Right renal cortex interstitium (tissue), 3 donors: ENCODE results near the gene SLC2A4RG. TPM values are rescaled to one million over a fixed set of nuclear protein-coding genes. Genes with fewer than 3 reads are reported as not detected.
"Not testable (repeated sequence)": the region's sequence is repeated elsewhere in the genome, so short reads cannot be mapped to it uniquely, and the experiment has no call there.

Source experiments
- DNase-seq, 3 donors: peaks; one replicate each; pipeline ENCODE4 v3.0.0-alpha.2; 2013; ENCODE audit warnings: low read depth in 3 of 3, low spot score in 2 of 3
- polyA plus RNA-seq, 3 donors: library from polyadenylated mRNA; unstranded; fragments of 120-200 nt; gene quantifications; one replicate each; pipeline ENCODE4 v1.2.1, GENCODE V29; 2013; ENCODE audit not compliant: insufficient read length in 3 of 3

The SLC2A4RG gene
- polyA plus RNA-seq, 3 donors = 57.9 to 66.1 (median 60.9) TPM

DNA sequence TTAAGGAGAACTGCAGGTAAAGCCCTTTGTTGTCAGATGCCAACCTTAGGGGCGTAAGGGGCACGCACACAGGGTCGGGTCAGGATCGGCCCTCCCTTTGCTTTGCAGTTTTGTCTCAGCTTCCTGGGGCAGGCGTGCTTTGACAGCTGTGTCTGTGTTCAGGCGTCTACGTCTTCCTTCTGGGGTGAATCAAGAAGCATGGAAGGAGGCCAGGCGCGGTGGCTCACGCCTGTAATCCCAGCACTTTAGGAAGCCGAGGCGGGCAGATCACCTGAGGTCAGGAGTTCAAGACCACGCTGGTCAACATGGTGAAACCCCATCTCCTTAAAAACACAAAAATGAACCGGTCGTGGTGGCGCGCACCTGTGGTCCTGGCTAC is 30.4 kb upstream of the SLC2A4RG start:
- no peak for DNase-seq

DNA sequence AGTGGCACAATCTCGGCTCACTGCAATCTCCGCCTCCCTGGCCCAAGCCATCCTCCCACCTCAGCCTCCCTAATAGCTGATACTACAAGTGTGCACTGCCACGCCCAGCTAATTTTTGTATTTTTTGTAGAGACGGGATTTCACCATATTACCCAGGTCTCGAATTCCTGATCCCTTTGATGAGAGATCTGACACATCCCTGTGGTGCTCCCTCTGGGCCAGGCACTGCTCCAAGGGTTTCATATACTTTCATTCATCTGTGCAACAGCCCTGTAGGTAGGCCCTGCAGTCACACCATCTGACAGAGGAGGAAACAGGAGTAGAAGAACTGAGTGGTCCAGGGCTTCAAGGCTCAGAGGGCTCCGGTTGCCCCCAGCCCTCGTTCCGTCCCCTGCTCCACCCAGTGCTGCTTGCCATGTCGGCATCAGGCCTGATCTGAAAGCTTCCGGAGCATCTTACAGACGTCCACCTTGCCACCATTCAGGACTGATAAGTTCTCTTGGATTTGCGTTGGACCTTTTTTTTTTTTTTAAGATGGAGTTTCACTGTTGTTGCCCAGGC is 28.4 kb upstream of the SLC2A4RG start:
- DNase-seq = no peak

DNA sequence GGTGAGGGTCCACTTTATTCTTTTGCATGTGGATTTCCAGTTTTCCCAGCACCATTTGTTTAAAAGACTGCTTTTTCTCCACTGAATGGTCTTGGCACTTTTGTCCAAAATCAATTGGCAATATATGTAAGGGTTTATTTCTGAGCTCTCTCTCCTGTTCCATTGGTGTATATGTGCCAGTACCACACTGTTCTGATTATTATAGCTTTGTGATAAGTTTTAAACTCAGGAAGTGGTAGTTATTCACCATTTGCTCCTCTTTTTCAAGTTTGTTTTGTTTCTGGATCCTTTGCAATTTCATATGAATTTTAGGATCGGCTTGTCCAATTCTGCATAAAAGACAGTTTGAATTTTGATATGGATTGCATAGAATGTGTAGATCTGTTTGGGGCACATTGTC is 27.4 kb upstream of the SLC2A4RG start:
- DNase-seq = no peak

DNA sequence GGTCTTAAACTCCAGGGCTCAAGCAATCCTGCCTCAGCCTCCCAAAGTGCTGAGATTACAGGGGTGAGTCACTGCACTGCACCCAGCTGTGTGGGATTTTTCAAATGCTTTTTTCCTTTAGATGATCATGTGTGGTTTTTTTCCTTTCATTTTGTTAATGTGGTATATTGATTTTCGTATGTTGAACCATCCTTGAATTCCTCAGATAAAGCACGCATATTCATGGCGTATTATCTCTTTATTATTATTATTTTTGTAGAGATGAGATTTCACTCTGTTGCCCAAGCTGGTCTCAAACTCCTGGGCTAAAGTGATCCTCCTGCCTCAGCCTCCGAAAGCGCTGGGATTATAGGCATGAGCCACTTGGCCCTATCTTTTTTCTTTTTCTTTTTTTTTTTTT is 24.7 kb upstream of the SLC2A4RG start:
- no peak for DNase-seq

DNA sequence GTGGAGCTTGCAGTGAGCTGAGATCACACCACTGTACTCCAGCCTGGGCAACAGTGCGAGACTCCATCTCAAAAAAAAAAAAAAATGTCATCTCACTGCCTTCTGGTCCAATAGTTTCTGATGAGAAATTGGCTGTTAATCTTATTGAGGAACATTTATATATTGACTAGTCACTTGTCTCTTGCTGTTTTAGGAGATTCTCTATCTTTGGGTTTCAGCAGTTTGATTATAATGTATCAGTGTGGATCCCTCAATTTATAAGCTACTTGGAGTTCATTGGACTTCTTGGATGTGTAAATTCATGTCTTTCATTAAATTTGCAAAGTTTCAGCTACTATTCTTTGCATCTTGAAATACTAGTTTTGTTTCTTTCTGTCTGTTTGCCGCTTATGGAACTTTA is 20.6 kb upstream of the SLC2A4RG start:
- no peak for DNase-seq

DNA sequence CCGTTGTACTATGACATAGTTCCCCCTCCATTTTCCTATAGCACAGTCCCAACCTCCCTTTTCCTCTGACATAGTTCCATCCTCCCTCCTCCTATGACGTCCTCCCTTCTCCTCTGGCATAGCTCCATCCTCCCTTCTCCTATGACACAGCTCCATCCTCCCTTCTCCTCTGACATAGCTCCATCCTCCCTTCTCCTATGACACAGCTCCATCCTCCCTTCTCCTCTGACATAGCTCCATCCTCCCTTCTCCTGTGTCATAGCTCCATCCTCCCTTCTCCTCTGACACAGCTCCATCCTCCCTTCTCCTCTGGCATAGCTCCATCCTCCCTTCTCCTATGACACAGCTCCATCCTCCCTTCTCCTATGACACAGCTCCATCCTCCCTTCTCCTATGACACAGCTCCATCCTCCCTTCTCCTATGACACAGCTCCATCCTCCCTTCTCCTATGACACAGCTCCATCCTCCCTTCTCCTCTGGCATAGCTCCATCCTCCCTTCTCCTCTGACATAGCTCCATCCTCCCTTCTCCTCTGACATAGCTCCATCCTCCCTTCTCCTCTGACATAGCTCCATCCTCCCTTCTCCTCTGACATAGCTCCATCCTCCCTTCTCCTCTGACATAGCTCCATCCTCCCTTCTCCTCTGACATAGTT is 16.5 kb upstream of the SLC2A4RG start:
- DNase-seq = not testable (repeated sequence)

DNA sequence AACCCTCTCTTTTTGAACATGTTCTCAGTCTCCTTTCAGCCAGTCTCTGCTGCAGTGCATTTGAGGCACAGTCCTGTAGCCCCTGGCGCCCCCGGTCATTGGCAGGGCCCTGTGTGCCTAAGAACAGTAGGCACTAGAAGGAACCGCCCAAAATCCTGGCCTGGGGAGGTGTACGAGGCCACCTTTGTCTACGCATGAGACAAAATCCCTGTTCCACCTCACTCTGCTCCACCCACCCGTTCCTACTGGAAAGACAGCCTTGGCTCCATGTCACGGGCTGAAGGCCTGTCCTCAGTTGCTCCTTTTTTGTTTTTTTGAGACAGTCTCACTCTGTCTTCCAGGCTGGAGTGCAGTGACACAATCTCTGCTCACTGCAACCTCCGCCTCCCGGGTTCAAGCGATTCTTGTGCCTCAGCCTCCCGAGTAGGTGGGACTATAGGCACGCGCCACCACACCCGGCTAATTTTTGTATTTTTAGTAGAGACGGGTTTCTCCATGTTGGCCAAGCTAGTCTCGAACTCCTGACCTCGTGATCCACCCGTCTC is 9.3 kb upstream of the SLC2A4RG start:
- DNase-seq = not testable (repeated sequence)

DNA sequence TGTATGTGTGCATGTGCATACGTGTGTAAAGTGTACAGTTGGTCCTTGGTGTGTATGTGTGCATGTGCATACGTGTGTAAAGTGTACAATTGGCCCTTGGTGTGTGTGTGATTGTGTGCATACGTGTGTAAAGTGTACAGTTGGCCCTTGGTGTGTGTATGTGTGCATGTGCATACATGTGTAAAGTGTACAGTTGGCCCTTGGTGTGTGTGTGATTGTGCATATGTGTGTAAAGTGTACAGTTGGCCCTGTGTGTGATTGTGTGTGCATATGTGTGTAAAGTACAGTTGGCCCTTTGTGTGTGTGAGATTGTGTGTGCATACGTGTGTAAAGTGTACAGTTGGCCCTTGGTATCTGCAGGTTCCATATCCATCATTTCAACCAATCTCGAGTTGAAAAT is 8.2 kb upstream of the SLC2A4RG start:
- no peak for DNase-seq

DNA sequence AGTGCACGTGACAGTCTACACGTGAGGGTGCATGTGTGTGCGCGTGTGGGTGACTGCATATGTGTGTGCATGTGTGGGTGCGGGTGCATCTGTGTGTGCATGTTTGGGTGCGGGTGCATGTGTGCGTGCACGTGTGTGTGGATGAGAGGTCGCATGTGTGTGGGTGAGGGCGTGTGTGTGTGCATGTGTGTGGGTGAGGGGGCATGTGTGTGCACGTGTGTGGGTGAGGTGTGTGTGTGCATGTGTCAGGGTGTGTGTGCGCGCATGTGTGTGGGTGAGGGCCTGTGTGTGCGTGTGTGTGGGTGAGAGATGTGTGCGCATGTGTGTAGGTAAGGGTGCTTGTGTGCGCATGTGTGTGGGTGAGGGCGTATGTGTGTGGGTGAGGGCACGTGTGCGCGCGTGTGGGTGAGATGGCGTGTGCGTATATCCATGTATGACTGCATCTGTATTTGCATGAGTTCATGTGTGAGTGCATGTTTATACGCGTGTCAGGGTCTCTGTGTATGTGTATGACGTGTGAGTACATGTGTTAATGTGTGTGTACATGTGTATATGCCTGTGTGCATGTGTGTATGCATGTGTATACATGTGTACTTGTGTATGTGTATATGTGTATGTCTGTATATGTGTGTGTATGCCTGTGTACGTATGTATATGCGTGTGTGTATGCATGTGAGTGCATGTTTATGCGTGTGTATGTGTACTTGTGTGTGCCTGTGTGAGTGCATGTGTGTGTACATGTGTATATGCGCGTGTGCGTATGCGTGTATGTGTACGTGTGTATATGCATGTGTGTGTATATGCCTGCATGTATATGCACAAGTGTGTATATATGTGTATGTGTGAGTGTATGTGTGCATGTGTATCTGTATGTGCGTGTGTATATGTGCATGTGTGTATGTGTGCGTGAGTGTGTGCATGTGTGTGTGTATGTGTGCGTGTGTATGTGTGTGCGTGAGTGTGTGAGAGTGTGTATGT is 7.2 kb upstream of the SLC2A4RG start:
- no peak for DNase-seq

DNA sequence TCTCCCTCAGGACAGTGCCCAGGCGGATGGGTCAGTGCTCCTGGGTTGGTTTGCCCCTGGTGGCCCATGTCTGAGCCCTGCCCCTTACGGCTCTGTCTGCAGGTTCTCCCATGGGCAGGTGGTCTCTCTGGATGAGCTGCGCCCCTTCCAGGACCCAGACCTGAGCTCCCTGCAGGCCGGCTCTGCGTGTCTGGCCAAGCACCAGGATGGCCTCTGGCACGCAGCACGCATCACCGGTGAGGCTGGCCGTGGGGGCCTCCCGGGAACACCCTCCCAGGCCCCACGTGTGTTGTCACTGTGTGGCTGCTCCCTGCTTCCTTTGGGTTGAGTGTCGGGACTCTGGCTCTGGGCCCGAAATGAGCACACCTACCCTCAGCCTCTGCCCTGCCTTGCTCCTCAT is 6.5 kb upstream of the SLC2A4RG start:
- DNase-seq = no peak

DNA sequence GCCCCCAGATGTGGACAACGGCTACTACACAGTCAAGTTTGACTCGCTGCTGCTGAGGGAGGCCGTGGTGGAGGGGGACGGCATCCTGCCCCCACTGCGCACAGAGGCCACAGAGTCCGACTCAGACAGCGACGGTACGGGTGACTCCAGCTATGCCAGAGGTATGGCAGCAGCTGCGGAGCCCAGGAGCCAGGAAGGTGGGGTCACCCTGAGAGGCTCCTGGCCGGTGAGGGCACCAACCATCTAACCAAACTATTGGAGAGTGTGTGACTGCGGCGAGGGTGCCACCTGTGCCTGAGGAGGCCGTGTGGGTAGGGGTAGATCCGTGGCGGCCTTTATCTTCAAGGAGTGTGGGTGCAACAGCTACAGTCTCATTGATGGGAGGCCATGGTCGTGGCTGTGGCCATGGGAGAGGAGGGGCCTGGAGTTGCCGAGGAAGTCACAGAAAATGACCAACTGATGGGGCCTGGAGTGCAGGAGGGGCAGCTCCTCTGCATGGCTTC is 5.9 kb upstream of the SLC2A4RG start:
- no peak for DNase-seq

DNA sequence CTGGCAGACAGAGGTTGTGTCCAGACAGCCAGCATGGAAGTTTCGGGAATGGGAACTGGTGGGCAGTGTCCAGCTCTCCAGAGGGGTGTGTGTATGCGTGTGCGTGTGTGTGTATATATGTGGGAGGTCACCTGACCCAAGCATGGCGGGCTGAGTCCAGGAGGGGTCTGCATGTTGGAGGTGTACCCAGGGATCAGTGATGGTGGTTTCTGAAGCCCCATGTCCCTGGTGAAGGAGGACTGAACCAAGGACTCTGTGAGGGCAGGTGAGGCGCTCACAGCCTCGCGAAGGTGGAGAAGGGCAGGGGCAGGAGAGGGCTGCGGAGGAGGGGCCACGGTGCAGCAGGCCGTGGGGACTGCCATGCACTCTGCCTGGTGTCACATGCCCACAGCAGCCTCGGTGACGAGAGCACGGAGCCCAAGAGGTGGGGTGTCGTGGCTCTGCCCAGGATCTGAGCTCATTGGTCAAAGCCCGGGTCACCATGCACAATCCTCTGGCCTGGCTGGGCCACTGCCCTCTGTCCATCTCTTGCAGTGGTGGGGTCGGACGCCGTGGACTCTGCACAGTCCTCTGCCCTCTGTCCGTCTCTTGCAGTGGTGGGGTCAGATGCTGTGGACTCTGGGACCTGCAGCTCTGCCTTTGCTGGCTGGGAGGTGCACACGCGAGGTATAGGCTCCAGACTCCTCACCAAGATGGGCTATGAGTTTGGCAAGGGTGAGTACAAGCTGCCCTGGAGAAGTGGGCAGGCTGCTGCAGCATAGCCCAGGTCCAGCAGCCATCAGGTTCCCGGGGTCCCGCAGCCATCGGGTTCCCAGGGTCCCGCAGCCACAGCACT is 5.2 kb upstream of the SLC2A4RG start:
- DNase-seq = no peak

DNA sequence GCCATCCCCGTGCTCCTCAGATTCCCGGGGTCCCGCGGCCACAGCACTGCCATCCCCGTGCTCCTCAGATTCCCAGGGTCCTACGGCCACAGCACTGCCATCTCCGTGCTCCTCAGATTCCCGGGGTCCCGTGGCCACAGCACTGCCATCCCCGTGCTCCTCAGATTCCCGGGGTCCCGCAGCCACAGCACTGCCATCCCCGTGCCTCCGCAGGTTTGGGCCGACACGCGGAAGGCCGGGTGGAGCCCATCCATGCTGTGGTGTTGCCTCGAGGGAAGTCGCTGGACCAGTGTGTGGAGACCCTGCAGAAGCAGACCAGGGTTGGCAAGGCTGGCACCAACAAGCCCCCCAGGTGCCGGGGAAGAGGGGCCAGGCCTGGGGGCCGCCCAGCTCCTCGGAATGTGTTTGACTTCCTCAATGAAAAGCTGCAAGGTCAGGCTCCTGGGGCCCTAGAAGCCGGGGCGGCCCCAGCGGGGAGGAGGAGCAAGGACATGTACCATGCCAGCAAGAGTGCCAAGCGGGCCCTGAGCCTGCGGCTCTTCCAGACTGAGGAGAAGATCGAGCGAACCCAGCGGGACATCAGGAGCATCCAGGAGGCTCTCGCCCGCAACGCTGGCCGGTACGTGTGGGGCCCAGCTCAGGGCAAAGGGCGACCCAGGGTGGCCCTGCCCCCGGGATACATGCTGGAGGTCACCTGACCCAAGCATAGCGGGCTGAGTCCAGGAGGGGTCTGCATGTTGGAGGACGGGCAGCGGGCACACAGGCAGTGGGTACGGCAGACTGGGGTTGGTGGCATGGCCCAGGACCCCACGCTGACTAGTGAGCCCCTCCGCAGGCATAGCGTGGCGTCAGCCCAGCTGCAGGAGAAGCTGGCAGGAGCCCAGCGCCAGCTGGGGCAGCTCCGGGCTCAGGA is 4.4 kb upstream of the SLC2A4RG start:
- DNase-seq = no peak

DNA sequence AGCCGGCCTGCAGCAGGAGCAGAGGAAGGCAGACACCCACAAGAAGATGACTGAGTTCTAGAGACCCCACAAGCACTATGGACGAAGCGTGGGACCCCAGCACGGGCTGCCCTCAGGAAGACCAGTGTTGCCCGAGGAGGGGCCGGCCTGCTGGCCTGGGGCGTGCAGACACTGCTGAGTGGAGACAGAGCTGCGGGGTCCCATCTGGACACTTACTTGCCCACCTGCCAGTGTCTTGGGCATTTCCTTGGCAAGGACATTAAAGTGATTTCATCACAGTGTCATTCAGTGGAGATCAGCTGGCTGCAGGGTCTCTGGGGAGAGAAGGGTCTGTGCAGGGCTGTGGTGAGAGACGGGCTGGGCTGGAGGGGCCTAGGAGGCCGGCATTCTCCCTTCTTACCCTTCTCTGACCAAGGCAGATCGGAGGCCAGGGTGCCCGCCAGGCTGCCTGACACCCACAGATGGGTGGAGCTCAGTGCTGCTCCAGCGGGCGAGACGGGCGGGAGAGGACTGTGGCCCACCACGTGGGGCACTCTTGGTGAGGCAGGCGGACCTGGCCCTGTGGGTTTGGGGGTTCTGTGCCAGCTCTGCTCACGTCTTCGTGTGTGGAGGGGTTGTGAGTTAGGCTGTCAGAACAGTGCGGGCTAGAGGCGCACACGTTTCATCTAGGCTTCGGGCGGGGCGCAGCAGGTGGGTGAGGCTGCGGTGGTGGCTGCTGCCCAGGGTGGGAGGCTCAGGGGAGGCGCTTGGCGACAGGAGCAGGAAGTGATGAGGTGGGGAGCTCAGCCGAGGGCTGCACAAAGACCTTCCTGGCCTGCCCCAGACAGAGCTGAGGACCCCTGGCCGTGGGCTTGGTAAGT is 3.5 kb upstream of the SLC2A4RG start, which contains the start of gene LIME1:
Gene LIME1 (plus strand): TSS at position 806 of the 860 bp plus-strand sequence. CDS start 886 bp downstream, outside the sequence.
- DNase-seq = no peak

DNA sequence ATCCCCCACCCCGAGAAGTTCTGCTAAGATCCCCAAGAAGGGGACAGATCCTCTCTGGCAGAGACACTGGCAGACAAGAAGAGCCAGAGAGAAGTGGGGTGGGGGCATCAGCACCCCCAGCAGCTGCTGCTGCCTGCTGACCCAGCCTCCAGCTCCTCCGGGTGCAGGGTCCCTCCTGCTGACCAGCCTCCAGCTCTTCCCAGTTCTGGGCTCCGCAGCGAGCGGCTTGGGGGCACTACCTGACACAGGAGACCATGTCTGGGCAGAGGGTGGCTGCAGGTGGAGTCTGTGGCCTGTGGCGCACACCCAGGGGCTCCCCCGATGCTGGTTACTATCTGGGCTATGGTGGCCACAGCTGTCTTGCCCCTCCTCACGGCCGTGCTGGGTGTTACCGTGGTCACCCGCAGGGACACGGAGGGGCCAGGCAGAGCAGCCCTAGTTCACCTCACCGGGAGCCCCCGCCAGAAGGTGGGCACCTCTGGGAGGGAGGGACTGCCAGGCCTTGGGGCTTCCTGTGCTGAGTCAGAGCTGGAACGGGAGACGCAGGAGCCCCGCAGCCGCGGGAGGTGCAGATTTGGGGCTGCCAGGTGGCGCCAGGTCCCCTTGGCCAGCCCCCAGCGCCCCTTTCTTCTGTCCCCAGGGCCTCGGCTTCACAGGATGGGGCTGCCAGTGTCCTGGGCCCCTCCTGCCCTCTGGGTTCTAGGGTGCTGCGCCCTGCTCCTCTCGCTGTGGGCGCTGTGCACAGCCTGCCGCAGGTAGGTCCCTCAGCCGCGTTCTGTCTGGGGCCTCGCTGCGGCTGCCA is 2.5 kb upstream of the SLC2A4RG start:
- no peak for DNase-seq

DNA sequence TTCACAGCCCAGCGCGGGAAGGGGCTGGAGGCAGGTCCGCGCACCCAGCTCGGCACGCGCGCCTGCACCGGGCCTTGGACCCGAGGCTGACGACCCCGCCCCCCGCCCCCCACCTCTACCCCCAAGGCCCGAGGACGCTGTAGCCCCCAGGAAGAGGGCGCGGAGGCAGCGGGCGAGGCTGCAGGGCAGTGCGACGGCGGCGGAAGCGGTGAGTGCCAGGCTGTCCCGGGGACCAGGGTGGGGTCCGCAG is 2.0 kb upstream of the SLC2A4RG start:
- DNase-seq = no peak

DNA sequence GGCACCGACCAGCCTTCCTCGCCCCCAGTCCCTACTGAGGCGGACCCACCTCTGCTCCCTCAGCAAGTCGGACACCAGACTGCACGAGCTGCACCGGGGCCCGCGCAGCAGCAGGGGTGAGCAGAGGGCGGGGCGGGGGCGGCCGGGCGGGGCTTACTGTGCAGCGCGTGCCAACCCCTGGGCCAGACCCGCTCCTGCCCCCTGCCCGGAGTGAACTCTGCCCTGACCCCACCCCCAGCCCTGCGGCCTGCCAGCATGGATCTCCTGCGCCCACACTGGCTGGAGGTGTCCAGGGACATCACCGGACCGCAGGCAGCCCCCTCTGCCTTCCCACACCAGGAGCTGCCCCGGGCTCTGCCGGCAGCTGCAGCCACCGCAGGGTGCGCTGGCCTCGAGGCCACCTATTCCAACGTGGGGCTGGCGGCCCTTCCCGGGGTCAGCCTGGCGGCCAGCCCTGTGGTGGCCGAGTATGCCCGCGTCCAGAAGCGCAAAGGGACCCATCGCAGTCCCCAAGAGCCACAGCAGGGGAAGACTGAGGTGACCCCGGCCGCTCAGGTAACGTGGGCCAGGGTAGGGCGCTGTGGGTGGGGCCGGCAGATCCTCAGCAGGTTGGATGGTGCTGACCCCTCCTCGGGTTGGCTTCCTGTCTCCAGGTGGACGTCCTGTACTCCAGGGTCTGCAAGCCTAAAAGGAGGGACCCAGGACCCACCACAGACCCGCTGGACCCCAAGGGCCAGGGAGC is 1.5 kb upstream of the SLC2A4RG start:
- DNase-seq = no peak
